MM.1S (cell line): ENCODE data around the gene ZBTB7C.

Experiments used
- CTCF ChIP-seq: fragments of 300-600 bp; sonication (generic); IDR thresholded peaks from 2 replicates; pipeline ENCODE4 v1.5.1; 2016; ENCODE audit warnings: antibody characterized with exemption, low read length, mixed read lengths
- EZH2 ChIP-seq: fragments of 300-600 bp; sonication (generic); optimal IDR thresholded peaks from 2 replicates; pipeline ENCODE3; 2017; ENCODE audit warnings: low read depth, mild to moderate bottlenecking, antibody characterized with exemption, low read length, mixed read lengths
- EZH2phosphoT487 ChIP-seq: fragments of 300-600 bp; sonication (generic); IDR thresholded peaks from 2 replicates; pipeline ENCODE4 v1.6.1; 2018; ENCODE audit warnings: antibody characterized with exemption, low read length

- no peak for TF ChIP-seq CTCF
- TF ChIP-seq EZH2: no peak
- TF ChIP-seq EZH2phosphoT487: no peak
Measured at GRCh38 chr18:48017635-48018034, 391.5 kb downstream of the ZBTB7C start.
